ENCODE measurements around the gene FOXA1.

GRCh38 chr14:37588667-37588955 is 6.4 kb downstream of the FOXA1 start:
- TF ChIP-seq CTCF (IDR thresholded peaks at IDR 0.05) (no peak), POLR2AphosphoS5 (IDR thresholded peaks at IDR 0.05) (no peak)
